NCI-H2107 treated with DMSO at 0.1 percent for 48 hours (cell line): ENCODE data around the gene TMEM45B.

Experiments used
- DNase-seq: peaks from one replicate; lab custom pipeline; 2025; ENCODE audit not compliant: unreplicated experiment; lab: John Stamatoyannopoulos, UW

The TMEM45B gene

DNA sequence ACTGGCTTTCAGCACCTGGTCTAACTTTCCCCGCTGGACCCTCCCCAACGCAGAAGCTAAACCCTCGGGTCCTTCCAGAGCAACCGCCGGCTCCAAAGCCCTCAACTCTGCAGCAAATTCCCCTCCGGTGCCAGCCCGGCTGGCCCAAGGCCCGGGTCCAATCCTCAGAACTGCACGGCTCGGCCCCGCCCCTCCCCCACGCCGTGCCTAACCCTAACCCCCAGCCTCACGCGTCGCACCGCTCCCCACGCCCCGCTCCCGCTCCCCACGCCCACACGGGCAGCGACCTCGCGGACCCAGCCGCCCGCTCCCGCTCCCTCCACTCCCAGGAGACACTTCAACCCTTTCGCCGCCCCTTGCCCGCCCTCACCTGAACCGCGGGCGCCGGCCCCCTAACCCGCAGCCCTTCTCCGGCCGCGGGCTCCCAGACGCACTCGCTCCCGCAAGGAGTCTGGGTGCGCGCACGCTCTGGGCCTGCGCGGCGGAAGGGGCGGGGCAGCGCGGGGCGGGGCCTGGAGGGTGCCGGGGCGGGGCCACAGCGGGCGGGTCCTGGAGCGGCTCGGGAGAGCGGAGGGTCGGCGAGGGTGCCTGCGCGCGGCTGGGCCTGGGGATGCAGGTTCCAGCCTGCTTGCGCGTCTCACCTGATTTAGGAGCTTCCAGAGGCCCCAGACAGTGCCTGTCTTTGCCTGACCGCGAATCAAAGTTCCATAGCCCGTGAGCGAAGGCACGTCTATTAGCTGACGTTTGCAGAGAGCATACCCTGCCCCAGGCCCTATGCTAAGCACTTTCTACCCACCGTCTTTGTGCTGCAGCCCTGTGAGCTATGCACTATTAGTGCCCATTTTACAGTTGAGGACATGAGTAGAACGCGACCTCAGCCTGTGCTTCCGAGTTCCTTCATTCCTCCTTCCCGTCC, 79.7 kb downstream of the TMEM45B start, which contains the start of gene NFRKB:
Gene NFRKB (minus strand): TSS at position 453 of the 916 bp plus-strand sequence. CDS start 2,729 bp downstream, outside the sequence.
- DNase-seq, result peak; percentile 64

DNA sequence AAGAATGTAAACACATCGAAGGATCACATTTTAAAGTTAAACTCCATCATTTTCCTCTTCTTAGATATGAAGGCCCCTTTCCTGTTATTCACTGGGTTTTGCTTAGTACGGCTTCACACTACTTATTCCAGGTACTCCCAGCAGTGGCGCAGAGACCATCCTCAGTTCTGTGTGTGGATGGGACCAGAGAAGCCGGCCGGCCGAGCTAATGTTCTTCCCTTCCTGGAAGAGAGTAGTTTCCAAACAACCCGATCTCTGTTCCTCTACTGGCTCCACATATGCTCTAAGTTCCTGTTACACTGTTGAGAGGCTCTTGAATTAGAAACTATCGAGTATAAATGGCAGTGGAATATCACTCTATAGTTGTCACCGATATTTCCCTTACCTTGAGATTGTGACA, 80.4 kb downstream of the TMEM45B start:
- no peak for DNase-seq

DNA sequence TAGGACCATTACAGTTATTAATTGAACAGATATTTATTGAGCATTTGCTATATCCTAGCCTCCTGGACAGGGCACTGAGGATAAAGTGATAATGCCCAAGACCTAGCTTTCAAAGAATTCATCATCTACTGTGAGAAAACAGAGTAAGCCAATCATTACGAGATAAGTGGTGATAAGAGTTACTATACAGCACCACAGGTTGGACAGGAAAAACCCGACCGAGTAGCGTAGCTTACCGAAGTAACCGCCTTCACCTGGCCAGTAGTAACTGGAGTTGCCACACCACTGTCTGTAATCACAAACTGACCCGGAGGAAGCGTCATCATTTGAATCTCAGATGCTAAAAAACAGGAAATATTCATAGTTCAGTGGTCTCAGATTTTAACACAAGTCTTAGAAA, 89.8 kb downstream of the TMEM45B start:
- no peak for DNase-seq
